Measurements from ENCODE around the gene ENHO.
A peak's percentile ranks its signal among the peaks of the same experiment; 100 is the strongest.

Gene ENHO

GRCh38 chr9:34501372-34501771 lies 21.4 kb downstream of the ENHO start:
- DNase-seq (ENCODE audit: low read depth in 1 of 2, low spot score in 1 of 2) = no peak
- TF ChIP-seq GABPA (IDR thresholded peaks at IDR 0.05; ENCODE audit: low read depth) = no peak
- H3K27me3 ChIP-seq (ENCODE audit: insufficient read depth, poor library complexity, severe bottlenecking) = peaks cover 6% of the 10 kb centered on the region
- H3K27ac ChIP-seq (replicated peaks) = no peak overlapping the region
- no peak overlapping the region for H3K4me3 ChIP-seq (replicated peaks; ENCODE audit: insufficient read depth, low read length)

- H3K4me3 ChIP-seq (replicated peaks; ENCODE audit: insufficient read depth, low read length) = no peak overlapping the region
- peaks cover 6% of the 10 kb centered on the region for H3K27me3 ChIP-seq (ENCODE audit: insufficient read depth, poor library complexity, severe bottlenecking)
- no peak overlapping the region for H3K27ac ChIP-seq (replicated peaks)
- TF ChIP-seq GABPA (IDR thresholded peaks at IDR 0.05; ENCODE audit: low read depth) (no peak), CTCF (IDR thresholded peaks at IDR 0.05; ENCODE audit: insufficient read depth, low read length) (peak; percentile 97)
- DNase-seq (ENCODE audit: low read depth in 1 of 2, low spot score in 1 of 2) = peak; percentile 28 to 40
Observed at GRCh38 chr9:34500623-34501267, 22.0 kb downstream of the ENHO start.

- Histone ChIP-seq H3K27me3 (ENCODE audit: insufficient read depth, poor library complexity, severe bottlenecking) (peaks cover 6% of the 10 kb centered on the region), H3K27ac (replicated peaks) (no peak overlapping the region), H3K4me3 (replicated peaks; ENCODE audit: insufficient read depth, low read length) (no peak overlapping the region)
- DNase-seq (ENCODE audit: low read depth in 1 of 2, low spot score in 1 of 2) = no peak
- no peak for TF ChIP-seq POLR2AphosphoS5 (IDR thresholded peaks at IDR 0.05; ENCODE audit: low read depth)
Observed at GRCh38 chr9:34499076-34499475, 23.7 kb downstream of the ENHO start.

GRCh38 chr9:34498553-34498952 lies 24.2 kb downstream of the ENHO start:
- TF ChIP-seq SPI1 (IDR thresholded peaks at IDR 0.05; ENCODE audit: borderline replicate concordance, low read depth) = no peak
- no peak for TF ChIP-seq GABPA (IDR thresholded peaks at IDR 0.05; ENCODE audit: low read depth)
- TF ChIP-seq CTCF (IDR thresholded peaks at IDR 0.05; ENCODE audit: insufficient read depth, low read length) = no peak
- no peak for TF ChIP-seq POLR2AphosphoS5 (IDR thresholded peaks at IDR 0.05; ENCODE audit: low read depth)
- no peak for TF ChIP-seq REST (IDR thresholded peaks at IDR 0.05; ENCODE audit: insufficient replicate concordance, low read depth)
- H3K27me3 ChIP-seq (ENCODE audit: insufficient read depth, poor library complexity, severe bottlenecking) = peaks cover 6% of the 10 kb centered on the region
- DNase-seq (ENCODE audit: low read depth in 1 of 2, low spot score in 1 of 2) = no peak
- H3K4me3 ChIP-seq (replicated peaks; ENCODE audit: insufficient read depth, low read length) = no peak overlapping the region
- H3K27ac ChIP-seq (replicated peaks) = no peak overlapping the region

GRCh38 chr9:34496149-34496712 lies 26.6 kb downstream of the ENHO start:
- TF ChIP-seq REST (IDR thresholded peaks at IDR 0.05; ENCODE audit: insufficient replicate concordance, low read depth) (no peak), SPI1 (IDR thresholded peaks at IDR 0.05; ENCODE audit: borderline replicate concordance, low read depth) (no peak), CTCF (IDR thresholded peaks at IDR 0.05; ENCODE audit: insufficient read depth, low read length) (no peak), GABPA (IDR thresholded peaks at IDR 0.05; ENCODE audit: low read depth) (no peak), POLR2AphosphoS5 (IDR thresholded peaks at IDR 0.05; ENCODE audit: low read depth) (no peak)
- no peak overlapping the region for H3K4me3 ChIP-seq (replicated peaks; ENCODE audit: insufficient read depth, low read length)
- H3K27me3 ChIP-seq (ENCODE audit: insufficient read depth, poor library complexity, severe bottlenecking) = peaks cover 6% of the 10 kb centered on the region
- no peak for DNase-seq (ENCODE audit: low read depth in 1 of 2, low spot score in 1 of 2)
- H3K27ac ChIP-seq (replicated peaks) = no peak overlapping the region
